ENCODE measurements around the gene HSPA4.
"Not testable (repeated sequence)": the region's sequence is repeated elsewhere in the genome, so short reads cannot be mapped to it uniquely, and the experiment has no call there.

Gene HSPA4

GRCh38 chr5:133051061-133051541, 712 bp upstream of the HSPA4 start:
- DNase-seq = no peak

DNA sequence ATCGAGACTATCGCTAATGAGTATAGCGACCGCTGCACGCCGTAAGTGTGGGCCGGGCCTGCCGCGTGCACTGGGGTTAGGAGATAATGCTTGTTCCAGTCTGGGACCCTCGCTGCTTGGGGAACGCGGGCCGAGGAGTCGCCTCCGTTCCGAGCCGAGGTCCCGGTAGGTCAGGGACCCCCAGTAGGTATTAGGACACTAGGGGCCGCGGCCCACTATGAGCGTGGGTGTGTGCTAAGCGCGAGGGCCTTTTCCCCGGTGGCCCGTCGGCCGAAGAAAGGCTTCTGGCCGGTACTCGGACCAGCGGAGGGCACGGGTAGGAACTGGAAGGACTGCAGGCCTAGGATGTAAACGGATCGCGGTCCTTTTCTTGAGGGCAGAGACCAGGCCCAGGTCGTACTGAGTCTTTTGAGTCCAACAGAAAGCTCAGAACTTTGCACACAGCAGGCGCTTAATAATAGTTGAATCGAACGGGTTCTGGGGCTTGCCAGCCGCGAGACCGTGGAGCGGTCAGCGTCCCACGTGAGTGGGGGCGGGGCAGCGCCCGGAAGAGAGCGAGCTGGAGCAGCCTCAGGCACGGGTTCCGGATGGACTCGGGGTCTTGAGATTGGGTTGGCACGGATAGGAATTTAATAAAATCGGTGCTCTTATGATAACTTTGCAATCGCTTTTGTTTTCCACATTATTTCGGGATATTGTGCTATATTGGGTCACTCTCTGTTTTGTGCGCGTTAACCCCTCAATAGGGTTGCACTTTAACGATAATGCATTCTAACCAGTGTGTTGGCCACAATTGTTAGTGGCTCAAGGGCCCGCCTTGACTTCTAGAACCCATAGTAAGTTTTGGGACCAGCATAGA, 733 bp downstream of the HSPA4 start:
- DNase-seq = peak; percentile 56

GRCh38 chr5:133053448-133053847, 1.6 kb downstream of the HSPA4 start:
- no peak for DNase-seq

DNA sequence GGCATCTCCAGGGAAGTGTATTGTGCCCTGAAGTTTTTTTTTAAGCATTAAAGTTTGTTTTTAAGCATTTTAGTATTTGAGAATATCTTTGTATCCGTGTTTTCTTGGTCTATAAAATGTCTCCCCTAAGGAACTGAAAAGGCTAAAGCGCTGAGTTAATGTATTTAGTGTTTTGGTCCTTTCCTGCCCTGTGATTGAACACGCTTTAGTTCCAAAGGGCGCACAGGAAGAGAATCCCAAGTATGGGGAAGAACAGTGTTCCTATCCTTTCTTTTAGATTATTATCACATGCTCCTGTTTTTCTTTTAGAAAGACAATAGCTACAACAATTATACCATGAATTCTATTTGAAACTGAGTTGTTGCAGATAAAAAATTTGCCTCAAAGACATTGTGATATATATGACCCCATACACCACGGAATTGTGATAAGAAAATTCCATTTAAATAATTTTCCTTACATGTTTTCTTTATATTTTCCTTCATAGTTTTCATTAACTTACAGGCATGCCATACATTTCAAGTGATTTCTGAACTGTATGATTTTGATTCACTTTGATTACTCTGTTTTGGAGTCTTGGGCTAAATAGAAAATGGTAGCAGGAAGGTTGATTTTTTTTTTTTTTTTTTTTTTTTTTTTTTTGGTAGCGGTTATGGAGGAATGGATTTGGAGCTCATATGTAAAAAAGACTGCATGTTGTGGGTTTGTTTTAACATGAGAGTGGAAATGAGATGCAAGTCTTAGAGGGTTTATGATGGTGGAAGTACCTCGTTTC, 3.1 kb downstream of the HSPA4 start:
- no peak for DNase-seq

- DNase-seq = no peak
Measured at GRCh38 chr5:133056891-133057290, 5.1 kb downstream of the HSPA4 start.

DNA sequence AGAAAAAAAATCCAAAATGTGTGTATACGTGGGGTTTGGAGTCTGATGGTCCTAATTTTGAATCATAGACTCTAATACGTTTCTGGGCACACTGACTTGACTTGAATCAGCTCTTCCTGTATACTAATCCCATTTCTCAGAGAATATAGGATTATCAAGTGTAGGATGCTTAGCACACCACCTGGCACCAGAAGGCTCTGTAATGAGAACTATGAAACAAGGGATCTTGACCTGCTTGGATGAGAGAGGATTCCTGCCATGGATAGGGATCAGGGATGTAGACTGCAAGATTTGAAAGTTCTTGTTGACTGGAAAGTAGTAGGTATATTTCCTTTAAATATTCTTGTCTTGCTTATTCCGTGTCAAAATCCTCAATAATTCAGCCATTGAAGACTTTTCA, 7.8 kb downstream of the HSPA4 start:
- no peak for DNase-seq

GRCh38 chr5:133062276-133062675, 10.5 kb downstream of the HSPA4 start:
- no peak for DNase-seq

DNA sequence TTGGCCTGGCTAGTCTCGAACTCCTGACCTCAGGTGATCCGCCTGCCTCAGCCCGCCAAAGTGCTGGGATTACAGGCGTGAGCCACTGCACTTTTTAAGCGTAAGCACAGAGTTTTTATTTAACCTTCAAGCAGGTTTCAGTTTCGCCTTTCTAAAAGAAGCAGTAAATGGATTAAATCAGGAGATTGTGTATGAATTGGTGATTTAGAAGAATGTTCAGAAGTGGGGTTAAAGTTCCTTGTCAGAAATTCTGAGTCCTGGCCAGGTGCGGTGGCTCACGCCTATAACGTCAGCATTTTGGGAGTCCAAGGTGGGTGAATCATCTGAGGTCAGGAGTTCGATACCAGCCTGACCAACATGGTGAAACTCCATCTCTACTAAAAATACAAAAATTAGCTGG, 12.2 kb downstream of the HSPA4 start:
- no peak for DNase-seq

GRCh38 chr5:133065471-133065870, 13.7 kb downstream of the HSPA4 start:
- no peak for DNase-seq

DNA sequence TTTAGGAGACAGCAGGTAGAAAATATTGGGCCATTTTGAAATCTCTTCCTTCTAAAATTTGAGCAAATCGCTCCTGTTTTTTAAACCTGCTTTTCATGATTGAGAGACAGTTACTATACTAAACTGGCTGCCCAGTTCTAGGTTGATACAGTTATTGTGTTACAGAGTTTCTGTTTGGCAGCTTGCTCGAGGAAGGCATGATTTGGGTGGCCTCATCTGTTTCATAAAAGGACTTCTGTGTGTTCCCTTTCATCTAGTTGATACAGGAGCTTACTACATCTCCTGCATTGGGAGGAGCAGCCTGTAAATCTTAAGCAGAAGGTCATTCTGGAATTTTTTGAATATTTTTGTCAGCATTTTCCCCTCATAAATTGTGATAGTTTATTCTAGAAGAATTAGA, 14.2 kb downstream of the HSPA4 start:
- no peak for DNase-seq

DNA sequence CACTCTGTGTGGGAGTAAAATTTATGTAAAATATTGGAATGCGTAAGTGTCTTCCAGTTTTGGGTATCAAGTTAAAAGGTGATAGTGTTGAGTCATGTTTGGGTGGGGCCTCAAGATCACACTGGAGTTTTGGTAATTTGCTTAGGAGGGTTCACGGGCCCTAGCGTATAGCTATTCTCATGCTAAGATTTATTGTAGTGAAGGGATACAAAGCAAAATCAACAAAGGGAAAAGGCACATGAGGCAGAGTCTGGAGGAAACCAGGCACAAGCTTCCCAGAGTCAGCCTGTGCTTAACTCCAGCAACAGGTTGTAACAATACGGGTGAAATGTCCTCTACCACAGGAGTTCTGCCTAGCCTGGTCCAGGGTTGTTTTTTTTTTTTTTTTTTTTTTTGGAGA, 20.2 kb downstream of the HSPA4 start:
- no peak for DNase-seq

- no peak for DNase-seq
Measured at GRCh38 chr5:133075572-133076536, 24.0 kb downstream of the HSPA4 start.

GRCh38 chr5:133079048-133079447, 27.2 kb downstream of the HSPA4 start:
- no peak for DNase-seq

- no peak for DNase-seq
Measured at GRCh38 chr5:133081036-133081435, 29.2 kb downstream of the HSPA4 start.

GRCh38 chr5:133081703-133082102, 29.9 kb downstream of the HSPA4 start:
- DNase-seq = no peak

GRCh38 chr5:133082128-133082527, 30.3 kb downstream of the HSPA4 start:
- DNase-seq = no peak

DNA sequence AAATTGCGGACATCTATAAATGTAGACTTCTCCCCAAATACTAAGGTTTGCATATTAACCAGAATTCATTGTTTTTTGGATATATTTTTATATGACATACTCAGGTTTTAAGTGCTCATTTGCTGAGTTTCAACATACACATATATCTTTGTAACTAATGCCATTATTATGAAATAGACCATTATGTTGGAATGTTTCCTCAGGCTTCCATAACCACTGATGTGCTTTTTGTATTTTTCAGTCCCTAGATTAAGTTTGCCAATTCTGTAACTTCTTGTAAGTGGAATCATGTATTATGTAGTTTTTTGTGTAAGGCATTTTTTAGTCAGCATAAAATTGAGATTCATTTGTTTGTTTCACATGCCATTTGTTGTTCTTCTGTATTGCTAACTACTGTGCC, 32.1 kb downstream of the HSPA4 start:
- DNase-seq = no peak

DNA sequence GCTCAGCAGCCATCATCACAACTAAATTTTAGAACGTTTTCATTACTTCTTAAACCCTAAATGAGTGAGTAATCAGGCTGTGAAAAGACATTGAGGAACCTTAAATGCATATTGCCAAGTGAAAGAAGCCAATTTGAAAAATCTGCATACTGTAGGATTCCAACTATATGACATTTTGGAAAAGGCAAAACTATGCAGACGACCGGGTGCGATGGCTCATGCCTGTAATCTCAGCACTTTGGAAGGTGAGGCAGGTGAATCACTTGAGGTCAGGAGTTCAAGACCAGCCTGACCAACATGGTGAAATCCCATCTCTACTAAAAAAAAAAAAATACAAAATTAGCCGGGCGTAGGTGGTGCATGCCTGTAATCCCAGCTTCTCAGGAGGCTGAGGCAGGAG, 33.4 kb downstream of the HSPA4 start:
- DNase-seq = not testable (repeated sequence)

GRCh38 chr5:133086366-133086875, 34.6 kb downstream of the HSPA4 start:
- DNase-seq = no peak

- DNase-seq = no peak
Measured at GRCh38 chr5:133088064-133088463, 36.3 kb downstream of the HSPA4 start.

DNA sequence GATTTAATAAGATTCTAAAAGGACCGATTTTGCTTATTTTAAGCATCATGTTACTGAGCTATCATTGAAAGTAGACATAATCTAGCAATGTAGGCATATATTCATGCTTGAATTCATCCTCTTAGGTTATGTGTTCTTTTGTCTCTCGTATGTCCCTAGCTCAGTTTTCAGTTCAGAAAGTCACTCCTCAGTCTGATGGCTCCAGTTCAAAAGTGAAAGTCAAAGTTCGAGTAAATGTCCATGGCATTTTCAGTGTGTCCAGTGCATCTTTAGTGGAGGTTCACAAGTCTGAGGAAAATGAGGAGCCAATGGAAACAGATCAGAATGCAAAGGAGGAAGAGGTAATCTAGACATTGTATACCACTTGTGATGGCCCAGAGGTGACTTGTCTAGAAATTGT, 39.2 kb downstream of the HSPA4 start:
- no peak for DNase-seq

- no peak for DNase-seq
Measured at GRCh38 chr5:133106343-133106742, 54.5 kb downstream of the HSPA4 start.

All from stimulated activated naive CD4-positive, alpha-beta T cell treated with Interleukin-2 at 50 U/mL for 16 hours (primary cell).